Endothelial cell (in vitro differentiated cells): ENCODE results near the gene METTL13. TPM values are rescaled to one million over a fixed set of nuclear protein-coding genes. Genes with fewer than 3 reads are reported as not detected.

Experiments used
- DNase-seq: peaks from one replicate; pipeline ENCODE4 v3.0.0; 2021; ENCODE audit warnings: low spot score
- H3K27ac Mint-ChIP-seq: one replicate; pipeline ENCODE4 v1.8.0; 2021; ENCODE audit warnings: mixed read lengths, inconsistent platforms; ENCODE audit not compliant: unreplicated experiment
- H3K27me3 Mint-ChIP-seq: one replicate; pipeline ENCODE4 v1.8.0; 2021; ENCODE audit warnings: mild to moderate bottlenecking, moderate library complexity, mixed read lengths, inconsistent platforms; ENCODE audit not compliant: unreplicated experiment
- H3K36me3 Mint-ChIP-seq: one replicate; pipeline ENCODE4 v1.8.0; 2021; ENCODE audit warnings: mild to moderate bottlenecking, low read depth, mixed read lengths, inconsistent platforms; ENCODE audit not compliant: unreplicated experiment
- H3K4me1 Mint-ChIP-seq: one replicate; pipeline ENCODE4 v1.8.0; 2021; ENCODE audit warnings: mild to moderate bottlenecking, mixed read lengths, inconsistent platforms; ENCODE audit not compliant: unreplicated experiment
- H3K4me3 Mint-ChIP-seq: one replicate; pipeline ENCODE4 v1.8.0; 2021; ENCODE audit warnings: mild to moderate bottlenecking, mixed read lengths, inconsistent platforms; ENCODE audit not compliant: unreplicated experiment
- H3K9me3 Mint-ChIP-seq: one replicate; pipeline ENCODE4 v1.8.0; 2021; ENCODE audit warnings: mixed read lengths, inconsistent platforms; ENCODE audit not compliant: unreplicated experiment
- total RNA-seq: library from RNA; stranded (reverse); fragmentation: NEBNext Ultra II Directional; extraction: Animal tissue kit (Norgen Biotek cat#: 25700); gene quantifications from one replicate; pipeline ENCODE4 v1.2.1, GENCODE V29; 2021; ENCODE audit not compliant: unreplicated experiment
- TF ChIP-seq, protein P1 (sequence below): fragments of 200-600 bp; sonication (generic); IDR thresholded peaks from one replicate; pipeline ENCODE4 v1.5.0; 2021; ENCODE audit warnings: antibody characterized with exemption; ENCODE audit not compliant: unreplicated experiment

The METTL13 gene
- total RNA-seq, 1 donor from 2014 or later: 22.1 TPM

DNA sequence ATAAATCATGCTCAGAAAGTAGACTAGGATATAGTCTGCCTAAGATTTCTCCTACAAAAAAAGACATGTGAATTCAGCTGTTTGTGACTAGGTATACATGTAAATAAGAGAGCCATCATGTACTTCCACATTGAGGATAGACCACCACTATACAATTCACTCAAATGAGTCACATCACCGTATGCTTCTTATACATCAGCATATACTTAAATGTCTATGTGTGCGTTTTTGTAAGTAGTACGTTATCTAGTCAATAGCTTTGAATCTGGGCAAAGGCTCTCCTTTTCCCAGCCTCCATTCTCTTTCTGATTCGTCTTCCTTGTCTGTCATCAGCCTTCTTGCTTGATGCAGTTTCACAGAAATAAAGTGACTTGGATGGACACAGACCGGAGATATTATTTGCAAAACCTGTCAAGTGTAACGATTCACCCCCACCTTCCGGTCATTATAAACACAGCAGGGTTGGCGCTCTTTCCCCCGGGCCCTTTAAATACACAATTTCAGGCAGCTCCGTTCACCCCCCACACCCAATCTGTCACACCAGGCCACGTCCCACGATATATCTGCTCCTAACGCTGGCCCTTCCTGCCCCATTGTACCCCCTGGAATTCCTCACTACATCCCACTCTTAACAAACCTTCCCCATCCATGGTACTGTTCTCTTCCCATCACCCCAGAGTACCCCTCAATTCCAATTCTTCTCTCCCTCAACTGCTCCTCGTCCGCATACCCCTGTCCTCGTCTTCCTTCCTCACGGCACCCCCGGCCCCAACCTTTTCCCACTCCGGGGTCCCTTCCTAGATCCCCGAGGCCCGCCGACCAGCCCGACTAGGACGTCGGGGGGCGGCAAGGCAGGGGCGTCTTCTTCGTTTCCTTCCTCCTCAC lies 40.2 kb upstream of the METTL13 start:
- peak; percentile 9 for DNase-seq
- Mint-ChIP-seq H3K9me3 (no peaks in the 10 kb centered on the region), H3K36me3 (peaks cover 5% of the 10 kb centered on the region), H3K4me1 (peaks cover 33% of the 10 kb centered on the region), H3K4me3 (peak overlapping the region; percentile 95), H3K27me3 (peaks cover 4% of the 10 kb centered on the region), H3K27ac (peak overlapping the region; percentile 45)
- TF ChIP-seq, protein P1, sequence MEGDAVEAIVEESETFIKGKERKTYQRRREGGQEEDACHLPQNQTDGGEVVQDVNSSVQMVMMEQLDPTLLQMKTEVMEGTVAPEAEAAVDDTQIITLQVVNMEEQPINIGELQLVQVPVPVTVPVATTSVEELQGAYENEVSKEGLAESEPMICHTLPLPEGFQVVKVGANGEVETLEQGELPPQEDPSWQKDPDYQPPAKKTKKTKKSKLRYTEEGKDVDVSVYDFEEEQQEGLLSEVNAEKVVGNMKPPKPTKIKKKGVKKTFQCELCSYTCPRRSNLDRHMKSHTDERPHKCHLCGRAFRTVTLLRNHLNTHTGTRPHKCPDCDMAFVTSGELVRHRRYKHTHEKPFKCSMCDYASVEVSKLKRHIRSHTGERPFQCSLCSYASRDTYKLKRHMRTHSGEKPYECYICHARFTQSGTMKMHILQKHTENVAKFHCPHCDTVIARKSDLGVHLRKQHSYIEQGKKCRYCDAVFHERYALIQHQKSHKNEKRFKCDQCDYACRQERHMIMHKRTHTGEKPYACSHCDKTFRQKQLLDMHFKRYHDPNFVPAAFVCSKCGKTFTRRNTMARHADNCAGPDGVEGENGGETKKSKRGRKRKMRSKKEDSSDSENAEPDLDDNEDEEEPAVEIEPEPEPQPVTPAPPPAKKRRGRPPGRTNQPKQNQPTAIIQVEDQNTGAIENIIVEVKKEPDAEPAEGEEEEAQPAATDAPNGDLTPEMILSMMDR: no peak

DNA sequence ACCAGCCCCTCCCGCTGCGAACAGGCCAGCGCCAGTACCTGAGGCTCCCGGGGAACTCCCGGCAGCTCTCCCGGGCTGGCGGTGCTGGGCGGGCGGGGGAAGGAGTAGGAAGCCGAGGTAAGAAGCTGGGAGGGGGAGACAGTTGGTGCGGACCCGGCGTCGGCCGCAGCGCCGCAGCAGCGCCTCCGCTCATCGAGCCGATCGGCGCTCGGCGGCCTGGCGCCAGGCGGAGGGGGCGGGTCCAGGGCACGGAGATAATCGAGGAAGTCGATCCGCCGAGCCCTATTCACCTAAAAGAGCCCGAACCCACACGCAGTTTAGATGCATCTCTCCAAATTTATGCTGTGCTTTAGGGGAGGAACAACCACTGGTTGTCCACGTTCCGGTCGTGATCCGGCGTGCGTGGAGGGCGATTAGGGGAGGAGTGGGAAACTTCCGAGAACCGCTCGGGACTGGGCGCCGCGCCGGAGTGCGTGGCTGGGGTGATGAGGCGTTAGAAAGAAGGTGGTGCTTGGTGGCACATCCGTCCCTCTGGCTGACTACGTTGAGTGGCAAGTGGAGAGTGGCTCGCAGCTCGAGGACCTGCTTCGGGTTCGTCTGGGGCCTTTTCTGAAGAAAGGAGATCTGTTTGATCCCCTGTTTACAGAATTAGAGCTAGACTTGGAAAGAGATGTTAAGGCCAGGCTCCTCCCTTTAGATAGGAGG lies 39.4 kb upstream of the METTL13 start, which contains the start of gene VAMP4:
Gene VAMP4 (minus strand): TSS at position 194 of the 705 bp plus-strand sequence. CDS start 3,651 bp downstream, outside the sequence.
- Mint-ChIP-seq H3K36me3 (peaks cover 1% of the 10 kb centered on the region), H3K9me3 (no peaks in the 10 kb centered on the region), H3K27me3 (peaks cover 4% of the 10 kb centered on the region), H3K27ac (peak within 1 kb of the TSS; percentile 96), H3K4me1 (peaks cover 33% of the 10 kb centered on the region), H3K4me3 (peak within 1 kb of the TSS; percentile 95)
- TF ChIP-seq, protein P1: no peak
- DNase-seq: peak; percentile 88

DNA sequence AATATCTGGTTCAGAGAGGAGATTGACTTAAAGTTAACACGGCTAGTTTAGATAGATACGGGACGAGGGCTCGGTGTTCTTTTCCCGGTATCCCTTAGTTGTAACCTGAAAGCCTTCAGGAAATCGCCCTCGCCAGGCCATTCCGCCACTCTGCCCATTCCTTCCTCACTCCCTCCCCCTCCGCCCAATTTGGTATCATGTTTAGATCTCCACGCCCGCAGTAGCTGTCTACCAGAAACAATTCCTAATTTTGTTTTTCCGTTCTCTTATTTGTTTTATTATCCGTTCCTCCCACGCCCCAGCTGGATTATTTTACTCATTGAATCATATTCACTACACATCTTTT lies 38.9 kb upstream of the METTL13 start:
- DNase-seq: peak; percentile 33
- peak overlapping the region; percentile 96 for H3K27ac Mint-ChIP-seq
- no peaks in the 10 kb centered on the region for H3K36me3 Mint-ChIP-seq
- H3K4me1 Mint-ChIP-seq: peaks cover 33% of the 10 kb centered on the region
- TF ChIP-seq, protein P1: no peak
- H3K9me3 Mint-ChIP-seq: no peaks in the 10 kb centered on the region
- peaks cover 4% of the 10 kb centered on the region for H3K27me3 Mint-ChIP-seq
- peak overlapping the region; percentile 95 for H3K4me3 Mint-ChIP-seq

DNA sequence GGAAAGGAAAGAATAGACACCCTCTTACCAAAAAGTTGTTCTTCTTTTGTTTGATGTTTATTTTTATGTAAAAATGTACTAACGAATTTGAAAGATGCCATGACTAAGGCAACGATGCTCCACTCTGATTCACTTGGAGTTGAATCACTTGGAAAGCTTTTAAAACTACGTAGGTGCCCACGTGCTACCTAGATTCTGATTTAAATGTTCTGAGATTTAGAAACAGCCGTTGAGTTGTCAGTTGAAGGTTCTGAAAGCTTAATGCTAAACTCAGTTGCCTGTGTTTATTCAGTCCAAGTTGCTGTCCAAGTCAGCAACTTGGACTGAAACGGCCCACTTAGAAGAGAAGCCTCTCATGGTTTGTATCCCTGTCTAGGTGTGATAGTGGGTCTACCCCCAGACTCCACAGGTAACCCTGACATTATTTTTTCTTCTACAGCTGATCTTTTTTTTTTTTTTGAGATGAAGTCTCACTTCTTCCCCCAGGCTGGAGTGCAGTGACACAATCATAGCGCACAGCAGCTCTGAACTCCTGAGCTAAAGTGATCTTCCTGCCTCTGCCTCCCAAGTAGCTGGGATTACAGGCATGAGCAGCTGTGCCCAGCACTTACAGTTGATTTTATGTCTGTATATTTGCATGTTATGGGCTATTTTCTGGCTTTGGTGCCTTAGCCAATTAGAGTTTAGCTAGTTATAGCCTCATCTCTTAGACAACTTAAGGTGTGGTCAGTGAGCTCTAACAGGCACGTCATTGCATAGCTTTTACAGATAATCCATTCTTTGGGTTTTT lies 38.2 kb upstream of the METTL13 start:
- Mint-ChIP-seq H3K27ac (peak overlapping the region; percentile 96), H3K27me3 (peaks cover 4% of the 10 kb centered on the region), H3K36me3 (no peaks in the 10 kb centered on the region), H3K9me3 (no peaks in the 10 kb centered on the region), H3K4me1 (peaks cover 33% of the 10 kb centered on the region), H3K4me3 (peak overlapping the region; percentile 95)
- TF ChIP-seq, protein P1: no peak
- no peak for DNase-seq
